Measurements from ENCODE around the gene ZSCAN12.
"Not testable (repeated sequence)": the region's sequence is repeated elsewhere in the genome, so short reads cannot be mapped to it uniquely, and the experiment has no call there.

Gene ZSCAN12

GRCh38 chr6:28371706-28372451 lies 27.7 kb downstream of the ZSCAN12 start:
- Mint-ChIP-seq H3K4me3 (no peak overlapping the region), H3K4me1 (no peaks in the 10 kb centered on the region), H3K9me3 (no peaks in the 10 kb centered on the region), H3K27ac (no peak overlapping the region), H3K27me3 (no peaks in the 10 kb centered on the region)
- DNase-seq (no peak), ATAC-seq (no peak)

GRCh38 chr6:28371280-28371679 lies 28.3 kb downstream of the ZSCAN12 start:
- Mint-ChIP-seq H3K27me3 (no peaks in the 10 kb centered on the region), H3K4me3 (no peak overlapping the region), H3K27ac (no peak overlapping the region)

GRCh38 chr6:28370440-28370839 lies 29.1 kb downstream of the ZSCAN12 start:
- ATAC-seq = no peak
- Mint-ChIP-seq H3K27me3 (no peaks in the 10 kb centered on the region), H3K4me3 (no peak overlapping the region), H3K4me1 (no peaks in the 10 kb centered on the region), H3K9me3 (no peaks in the 10 kb centered on the region), H3K27ac (no peak overlapping the region)
- DNase-seq = no peak

More at GRCh38 chr6:28371280-28371679, 28.3 kb downstream of the ZSCAN12 start:
- H3K4me1 Mint-ChIP-seq = no peaks in the 10 kb centered on the region
- ATAC-seq (no peak), DNase-seq (no peak)
- no peaks in the 10 kb centered on the region for H3K9me3 Mint-ChIP-seq

- DNase-seq (no peak), ATAC-seq (no peak)
- Mint-ChIP-seq H3K27me3 (no peaks in the 10 kb centered on the region), H3K9me3 (no peaks in the 10 kb centered on the region), H3K4me3 (no peak overlapping the region), H3K27ac (no peak overlapping the region), H3K4me1 (no peaks in the 10 kb centered on the region)
Measured at GRCh38 chr6:28369463-28369862, 30.1 kb downstream of the ZSCAN12 start.

GRCh38 chr6:28368522-28368921 lies 31.0 kb downstream of the ZSCAN12 start:
- H3K4me1 Mint-ChIP-seq = no peaks in the 10 kb centered on the region
- no peaks in the 10 kb centered on the region for H3K27me3 Mint-ChIP-seq
- H3K27ac Mint-ChIP-seq = no peak overlapping the region
- H3K4me3 Mint-ChIP-seq = no peak overlapping the region
- H3K9me3 Mint-ChIP-seq = no peaks in the 10 kb centered on the region
- DNase-seq (no peak), ATAC-seq (no peak)

GRCh38 chr6:28365590-28365989 lies 34.0 kb downstream of the ZSCAN12 start:
- peak overlapping the region; percentile 20 to 53 for H3K27ac Mint-ChIP-seq
- not testable (repeated sequence) for H3K9me3 Mint-ChIP-seq, ATAC-seq, H3K4me1 Mint-ChIP-seq, H3K27me3 Mint-ChIP-seq, DNase-seq, H3K4me3 Mint-ChIP-seq

GRCh38 chr6:28360961-28361360 lies 38.6 kb downstream of the ZSCAN12 start:
- Mint-ChIP-seq H3K4me1 (peaks cover 13% of the 10 kb centered on the region), H3K9me3 (no peaks in the 10 kb centered on the region), H3K27ac (no peak overlapping the region), H3K27me3 (no peaks in the 10 kb centered on the region), H3K4me3 (no peak overlapping the region)
- ATAC-seq (no peak), DNase-seq (no peak)

GRCh38 chr6:28359562-28359961 lies 40.0 kb downstream of the ZSCAN12 start:
- not testable (repeated sequence) for H3K9me3 Mint-ChIP-seq

GRCh38 chr6:28357036-28357435 lies 42.5 kb downstream of the ZSCAN12 start:
- Mint-ChIP-seq H3K4me1 (peaks cover 29% of the 10 kb centered on the region), H3K27me3 (no peaks in the 10 kb centered on the region), H3K9me3 (no peaks in the 10 kb centered on the region), H3K27ac (peak overlapping the region in 1 of 2 donors; percentile 46), H3K4me3 (no peak overlapping the region)
- no peak for ATAC-seq
- DNase-seq = no peak

More at GRCh38 chr6:28359562-28359961, 40.0 kb downstream of the ZSCAN12 start:
- ATAC-seq, DNase-seq, H3K4me3 Mint-ChIP-seq, H3K27me3 Mint-ChIP-seq, H3K27ac Mint-ChIP-seq: not testable (repeated sequence)
- peaks cover 21% of the 10 kb centered on the region for H3K4me1 Mint-ChIP-seq

- peaks cover 32% of the 10 kb centered on the region for H3K4me1 Mint-ChIP-seq
- H3K9me3 Mint-ChIP-seq = no peaks in the 10 kb centered on the region
- DNase-seq = no peak
- H3K4me3 Mint-ChIP-seq = peak overlapping the region in 1 of 2 donors; percentile 89
- peak overlapping the region in 1 of 2 donors; percentile 46 for H3K27ac Mint-ChIP-seq
- ATAC-seq = no peak
- H3K27me3 Mint-ChIP-seq = no peaks in the 10 kb centered on the region
Measured at GRCh38 chr6:28356666-28357020, 42.9 kb downstream of the ZSCAN12 start.

GRCh38 chr6:28355743-28356665 lies 43.5 kb downstream of the ZSCAN12 start:
- DNase-seq (peak; percentile 52 to 60), ATAC-seq (peak; percentile 84)
- H3K27ac Mint-ChIP-seq = peak overlapping the region in 1 of 2 donors; percentile 84
- H3K4me3 Mint-ChIP-seq = peak overlapping the region; percentile 89
- no peaks in the 10 kb centered on the region for H3K9me3 Mint-ChIP-seq
- H3K27me3 Mint-ChIP-seq = no peaks in the 10 kb centered on the region
- H3K4me1 Mint-ChIP-seq = peaks cover 38% of the 10 kb centered on the region

GRCh38 chr6:28354688-28355554 lies 44.6 kb downstream of the ZSCAN12 start:
- H3K27ac Mint-ChIP-seq = no peak overlapping the region
- peak overlapping the region; percentile 89 for H3K4me3 Mint-ChIP-seq
- no peaks in the 10 kb centered on the region for H3K27me3 Mint-ChIP-seq
- peaks cover 47% of the 10 kb centered on the region for H3K4me1 Mint-ChIP-seq
- ATAC-seq (no peak), DNase-seq (no peak)
- H3K9me3 Mint-ChIP-seq = no peaks in the 10 kb centered on the region

- no peak overlapping the region for H3K4me3 Mint-ChIP-seq
- H3K27ac Mint-ChIP-seq = no peak overlapping the region
- no peaks in the 10 kb centered on the region for H3K27me3 Mint-ChIP-seq
- DNase-seq (no peak), ATAC-seq (no peak)
- no peaks in the 10 kb centered on the region for H3K9me3 Mint-ChIP-seq
- peaks cover 52% of the 10 kb centered on the region for H3K4me1 Mint-ChIP-seq
Measured at GRCh38 chr6:28353981-28354676, 45.4 kb downstream of the ZSCAN12 start.

- Mint-ChIP-seq H3K27ac (no peak overlapping the region), H3K4me3 (no peak overlapping the region)
Measured at GRCh38 chr6:28353356-28353755, 46.2 kb downstream of the ZSCAN12 start.

GRCh38 chr6:28351493-28351925 lies 48.0 kb downstream of the ZSCAN12 start:
- Mint-ChIP-seq H3K9me3 (no peaks in the 10 kb centered on the region), H3K4me3 (peak overlapping the region; percentile 51 to 100), H3K27me3 (peaks cover 11% of the 10 kb centered on the region), H3K4me1 (peaks cover 45% of the 10 kb centered on the region), H3K27ac (peak overlapping the region in 1 of 2 donors; percentile 39)
- ATAC-seq (no peak), DNase-seq (no peak)

More at GRCh38 chr6:28353356-28353755, 46.2 kb downstream of the ZSCAN12 start:
- ATAC-seq = no peak
- H3K9me3 Mint-ChIP-seq = no peaks in the 10 kb centered on the region
- H3K4me1 Mint-ChIP-seq = peaks cover 52% of the 10 kb centered on the region
- no peaks in the 10 kb centered on the region for H3K27me3 Mint-ChIP-seq
- DNase-seq = no peak

All from stimulated activated naive CD8-positive, alpha-beta T cell treated with anti-CD3 and anti-CD28 coated beads, Interleukin-15, amount 100 ng/mL, for 72 hours (primary cell).